H1 (cell line): ENCODE results near the gene RIMBP2. TPM values are rescaled to one million over a fixed set of nuclear protein-coding genes. Genes with fewer than 3 reads are reported as not detected.

Experiments used
- CTCF ChIA-PET: fragments of 300-600 bp; sonication (Branson Sonifier 250); formaldehyde crosslinking; loops from one replicate; lab custom pipeline; 2021; ENCODE audit not compliant: partially characterized antibody; lab: Charles Lee
- POLR2A ChIA-PET: fragments of 300-600 bp; sonication (Branson Sonifier 250); formaldehyde crosslinking; loops from one replicate; lab custom pipeline; 2021; ENCODE audit warnings: inconsistent platforms; ENCODE audit not compliant: partially characterized antibody; lab: Charles Lee
- DNase-seq, 2 experiments: peaks; one replicate each; pipeline versions ENCODE4 v3.0.0 to v3.0.0-alpha.2; 2010 to 2022; ENCODE audit warnings: low spot score in 2 of 2, low read depth in 1 of 2, mixed read lengths in 1 of 2
- FAIRE-seq: peaks from 2 replicates; lab custom pipeline; 2011; peaks lifted over from hg19 to GRCh38; lab: Jason Lieb, UNC
- H2AFZ ChIP-seq: 2 replicates; pipeline ENCODE4 v1.8.1; 2012; ENCODE audit warnings: low read length, inconsistent platforms
- H2AK5ac ChIP-seq: 2 replicates; pipeline ENCODE4 v1.6.1; 2013; ENCODE audit warnings: low read depth, low read length
- H2BK120ac ChIP-seq: replicated peaks from 2 replicates; pipeline ENCODE3; 2013; ENCODE audit warnings: low read depth, low read length, inconsistent platforms
- H2BK12ac ChIP-seq: 2 replicates; pipeline ENCODE4 v1.6.1; 2013; ENCODE audit warnings: low read depth, low read length
- H2BK15ac ChIP-seq: 2 replicates; pipeline ENCODE4 v1.6.1; 2013; ENCODE audit warnings: low read length
- H2BK20ac ChIP-seq: 2 replicates; pipeline ENCODE4 v1.6.1; 2013; ENCODE audit warnings: low read length
- H2BK5ac ChIP-seq: 2 replicates; pipeline ENCODE4 v1.6.1; 2013; ENCODE audit warnings: low read depth, low read length
- H3K14ac ChIP-seq: 2 replicates; pipeline ENCODE4 v1.6.1; 2013; ENCODE audit warnings: inconsistent platforms; ENCODE audit not compliant: insufficient read length
- H3K18ac ChIP-seq: 2 replicates; pipeline ENCODE4 v1.6.1; 2013; ENCODE audit warnings: low read length; ENCODE audit errors: extremely low read depth
- H3K23ac ChIP-seq: 2 replicates; pipeline ENCODE4 v1.6.1; 2013; ENCODE audit warnings: inconsistent platforms; ENCODE audit not compliant: insufficient read length
- H3K23me2 ChIP-seq: 2 replicates; pipeline ENCODE4 v1.6.1; 2013; ENCODE audit warnings: low read depth, low read length
- H3K27ac ChIP-seq: 2 replicates; pipeline ENCODE4 v1.6.1; 2011; ENCODE audit warnings: low read depth, low read length, inconsistent platforms
- H3K27me3 ChIP-seq, 4 experiments: replicated peaks in 1 of 4; 1 replicate in 1 of 4; 2 replicates in 3 of 4; pipeline versions ENCODE4 v1.6.1 to v1.8.1; 2011 to 2013; ENCODE audit warnings: low read length in 3 of 4, mild to moderate bottlenecking in 3 of 4, inconsistent platforms in 2 of 4, mixed read lengths in 2 of 4, moderate library complexity in 1 of 4; ENCODE audit not compliant: control insufficient read depth in 3 of 4, insufficient read depth in 3 of 4; ENCODE audit errors: extremely low read depth in 1 of 4
- H3K36me3 ChIP-seq, 4 experiments: 2 replicates each; pipeline versions ENCODE4 v1.6.1 to v1.8.1; 2011 to 2013; ENCODE audit warnings: mild to moderate bottlenecking in 4 of 4, low read length in 3 of 4, moderate library complexity in 2 of 4, control low read depth in 1 of 4, inconsistent platforms in 1 of 4; ENCODE audit not compliant: insufficient read depth in 4 of 4, control insufficient read depth in 2 of 4
- H3K4ac ChIP-seq: replicated peaks from 2 replicates; pipeline ENCODE3; 2013; ENCODE audit warnings: low read length, low read depth, mixed read lengths, inconsistent platforms; ENCODE audit not compliant: insufficient read length
- H3K4me1 ChIP-seq, 4 experiments: replicated peaks in 1 of 4; 1 replicate in 1 of 4; 2 replicates in 3 of 4; pipeline versions ENCODE4 v1.6.1 to v1.8.1; 2011 to 2013; ENCODE audit warnings: low read length in 3 of 4, inconsistent platforms in 2 of 4, mixed read lengths in 1 of 4; ENCODE audit not compliant: insufficient read depth in 4 of 4, control insufficient read depth in 3 of 4
- H3K4me2 ChIP-seq, 2 experiments: 2 replicates each; pipeline versions ENCODE4 v1.6.1 to v1.8.1; 2011 to 2013; ENCODE audit warnings: low read depth in 2 of 2, low read length in 2 of 2, control low read depth in 1 of 2, inconsistent platforms in 1 of 2, mild to moderate bottlenecking in 1 of 2; ENCODE audit not compliant: insufficient read depth in 1 of 2
- H3K4me3 ChIP-seq, 4 experiments: fragments of 200-600, 300-600 bp in 1 of 4; sonication (generic), shearing (Covaris generic), sonication (Bioruptor Twin) in 1 of 4; 2 replicates each; pipeline versions ENCODE4 v1.5.1 to v1.8.1; 2011 to 2016; ENCODE audit warnings: low read length in 4 of 4, low read depth in 3 of 4, control low read depth in 2 of 4, inconsistent platforms in 2 of 4, mild to moderate bottlenecking in 2 of 4, mixed read lengths in 1 of 4, moderate library complexity in 1 of 4; ENCODE audit not compliant: insufficient read depth in 2 of 4; ENCODE audit errors: extremely low read depth in 1 of 4
- H3K56ac ChIP-seq: replicated peaks from 2 replicates; pipeline ENCODE3; 2013; ENCODE audit warnings: low read depth, mild to moderate bottlenecking, mixed read lengths, low read length, inconsistent platforms; ENCODE audit not compliant: insufficient read length
- H3K79me1 ChIP-seq: 2 replicates; pipeline ENCODE4 v1.6.1; 2013; ENCODE audit warnings: low read depth, low read length, control low read depth
- H3K79me2 ChIP-seq, 2 experiments: 2 replicates each; pipeline versions ENCODE4 v1.6.1 to v1.8.1; 2012 to 2013; ENCODE audit warnings: low read length in 2 of 2, mild to moderate bottlenecking in 2 of 2, inconsistent platforms in 1 of 2; ENCODE audit not compliant: insufficient read depth in 2 of 2, control insufficient read depth in 1 of 2
- H3K9ac ChIP-seq, 4 experiments: replicated peaks in 1 of 4; 1 replicate in 1 of 4; 2 replicates in 3 of 4; pipeline versions ENCODE4 v1.6.1 to v1.8.1; 2011 to 2013; ENCODE audit warnings: low read depth in 3 of 4, low read length in 3 of 4, control low read depth in 2 of 4, mild to moderate bottlenecking in 2 of 4, moderate library complexity in 2 of 4, inconsistent platforms in 1 of 4; ENCODE audit errors: extremely low read depth in 1 of 4
- H3K9me3 ChIP-seq, 2 experiments: 2 replicates each; pipeline versions ENCODE4 v1.6.1 to v1.8.1; 2012 to 2013; ENCODE audit warnings: mild to moderate bottlenecking in 2 of 2, moderate library complexity in 2 of 2, control low read depth in 1 of 2, inconsistent platforms in 1 of 2, low read depth in 1 of 2, low read length in 1 of 2, mixed read lengths in 1 of 2; ENCODE audit not compliant: insufficient read depth in 2 of 2
- H4K20me1 ChIP-seq, 2 experiments: replicated peaks in 1 of 2; 2 replicates each; pipeline versions ENCODE3 to v1.8.1; 2011 to 2013; ENCODE audit warnings: inconsistent platforms in 2 of 2, low read length in 2 of 2, mild to moderate bottlenecking in 1 of 2; ENCODE audit not compliant: insufficient read depth in 2 of 2, control insufficient read depth in 1 of 2
- H4K5ac ChIP-seq: 2 replicates; pipeline ENCODE4 v1.6.1; 2013; ENCODE audit warnings: low read length, low read depth, mixed read lengths, inconsistent platforms; ENCODE audit not compliant: insufficient read length
- H4K8ac ChIP-seq: 2 replicates; pipeline ENCODE4 v1.8.0; 2013; ENCODE audit warnings: mild to moderate bottlenecking, moderate library complexity, low read length, inconsistent platforms; ENCODE audit not compliant: insufficient read depth; ENCODE audit errors: extremely low read depth
- H4K91ac ChIP-seq: replicated peaks from 2 replicates; pipeline ENCODE3; 2013; ENCODE audit warnings: low read length, mixed read lengths, inconsistent platforms; ENCODE audit not compliant: insufficient read length
- ASH2L ChIP-seq: fragments of 200-600, 300-600 bp; sonication (generic); IDR thresholded peaks from one replicate; pipeline ENCODE4 v1.7.1; 2017; ENCODE audit warnings: low read length
- BACH1 ChIP-seq: IDR thresholded peaks from 2 replicates; pipeline ENCODE4 v1.6.1; 2012; ENCODE audit warnings: low read length, improper control_type of control experiment
- CHD2 ChIP-seq: IDR thresholded peaks from 2 replicates; pipeline ENCODE4 v1.6.1; 2012; ENCODE audit warnings: low read length, improper control_type of control experiment
- EGR1 ChIP-seq: IDR thresholded peaks from 2 replicates; pipeline ENCODE4 v1.6.1; 2011; ENCODE audit warnings: low read depth, low read length, borderline replicate concordance
- GABPA ChIP-seq: IDR thresholded peaks from 2 replicates; pipeline ENCODE4 v1.6.1; 2011; ENCODE audit warnings: mild to moderate bottlenecking, low read length, moderate library complexity, borderline replicate concordance; ENCODE audit not compliant: insufficient read depth
- GTF2F1 ChIP-seq: IDR thresholded peaks from 2 replicates; pipeline ENCODE4 v1.6.1; 2012; ENCODE audit warnings: low read depth, low read length, improper control_type of control experiment, borderline replicate concordance
- HDAC6 ChIP-seq: IDR thresholded peaks from one replicate; pipeline ENCODE4 v1.7.1; 2012; ENCODE audit warnings: low read depth, mild to moderate bottlenecking, inconsistent platforms, low read length, moderate library complexity
- KDM4A ChIP-seq: IDR thresholded peaks from one replicate; pipeline ENCODE4 v1.7.1; 2012; ENCODE audit warnings: low read depth, mild to moderate bottlenecking, moderate library complexity, low read length, inconsistent platforms; ENCODE audit not compliant: severe bottlenecking
- KDM5A ChIP-seq: fragments of 200-600 bp; IDR thresholded peaks from 2 replicates; pipeline ENCODE4 v1.7.1; 2012; ENCODE audit warnings: mild to moderate bottlenecking, low read length, inconsistent platforms, mixed read lengths
- POLR2A ChIP-seq, 2 experiments: IDR thresholded peaks; 1 replicate in 1 of 2; 2 replicates in 1 of 2; pipeline ENCODE4 v1.6.1; 2011; ENCODE audit warnings: low read depth in 2 of 2, low read length in 2 of 2, mild to moderate bottlenecking in 2 of 2; ENCODE audit errors: control extremely low read depth in 1 of 2
- POU5F1 ChIP-seq: IDR thresholded peaks from 2 replicates; pipeline ENCODE4 v1.6.1; 2011; ENCODE audit warnings: low read depth, mild to moderate bottlenecking, low read length, moderate library complexity
- SP1 ChIP-seq: IDR thresholded peaks from 2 replicates; pipeline ENCODE4 v1.6.1; 2011; ENCODE audit warnings: low read depth, low read length
- SP2 ChIP-seq: IDR thresholded peaks from 2 replicates; pipeline ENCODE4 v1.6.1; 2012; ENCODE audit warnings: mild to moderate bottlenecking, low read length, inconsistent platforms
- TAF1 ChIP-seq: IDR thresholded peaks from 2 replicates; pipeline ENCODE4 v1.6.1; 2011; ENCODE audit warnings: mild to moderate bottlenecking, low read depth, low read length
- ZNF274 ChIP-seq: IDR thresholded peaks from 2 replicates; pipeline ENCODE4 v1.7.0; 2012; ENCODE audit warnings: low read length, borderline replicate concordance; ENCODE audit errors: extremely low read depth
- WGBS, 2 experiments: shearing (Covaris generic) in 1 of 2; methylation state at CpG; one replicate each; pipeline versions ENCODE4 v1.1.6 to v1.1.7; 2013 to 2015; ENCODE audit warnings: low lambda C conversion rate in 2 of 2, mixed read lengths in 2 of 2, inconsistent platforms in 1 of 2, low coverage in 1 of 2, missing lambda C conversion rate in 1 of 2; ENCODE audit not compliant: insufficient replicate concordance in 2 of 2, insufficient coverage in 1 of 2, insufficient read length in 1 of 2; ENCODE audit errors: extremely low coverage in 1 of 2, missing lambda C conversion rate in 1 of 2; 5-methylcytosine and 5-hydroxymethylcytosine counted together
- polyA plus RNA-seq, 7 experiments: library from polyadenylated mRNA; depleted of rRNA in 3 of 7; stranded (reverse) in 5 of 7; unstranded in 2 of 7; fragments of >200 nt in 5 of 7; fragments of 200-250 nt in 2 of 7; gene quantifications; 1 replicate in 5 of 7; 2 replicates in 1 of 7; 4 replicates in 1 of 7; pipeline versions ENCODE4 v1.2.1 to v1.2.3, GENCODE V29; 2011 to 2013; ENCODE audit warnings: missing spikeins in 2 of 7, mixed read lengths in 2 of 7
- total RNA-seq: library from RNA; stranded (reverse); fragmentation: NEBNext Ultra II Directional; extraction: Animal tissue kit (Norgen Biotek cat#: 25700); gene quantifications from 2 replicates; pipeline ENCODE4 v1.2.1, GENCODE V29; 2021

The RIMBP2 gene
- total and polyA plus RNA-seq, 2 of the 8 experiments (the other 6 are each of a cell fraction or from before 2014, with no cell fraction given) = 0.18 to 0.65 TPM

DNA sequence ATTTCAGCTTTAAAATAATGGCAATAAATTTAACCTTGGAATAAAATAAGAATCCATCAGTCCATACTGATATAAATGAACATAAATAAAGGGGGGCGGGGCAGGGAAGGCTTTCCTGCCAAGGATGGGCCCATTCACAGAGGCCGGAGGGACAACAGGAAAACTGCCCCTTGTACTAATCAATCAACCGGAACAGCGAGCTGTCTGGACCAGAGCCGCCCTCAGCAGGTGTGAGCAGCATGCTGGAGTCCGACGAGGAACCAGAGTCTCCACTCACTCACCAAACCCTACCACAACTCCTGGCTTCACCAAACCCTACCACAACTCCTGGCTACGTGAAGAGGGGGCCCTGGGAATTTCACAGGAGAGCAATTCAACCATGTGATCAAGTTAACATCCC is 51.3 kb downstream of the RIMBP2 start:
- FAIRE-seq = no peak
- Histone ChIP-seq H3K4me2 (no peak overlapping the region), H3K79me1 (no peaks in the 10 kb centered on the region), H2AFZ (no peak overlapping the region), H3K9me3 (peaks cover 11 to 20% of the 10 kb centered on the region in 2 experiments), H4K8ac (no peak overlapping the region), H3K56ac (no peak overlapping the region), H3K23ac (no peak overlapping the region), H2BK120ac (no peak overlapping the region), H2BK5ac (no peak overlapping the region), H3K4me1 (no peaks in the 10 kb centered on the region), H4K20me1 (no peaks in the 10 kb centered on the region), H3K27ac (no peak overlapping the region), H3K4ac (no peak overlapping the region), H3K36me3 (no peaks in the 10 kb centered on the region), H3K9ac (no peak overlapping the region), H4K5ac (no peak overlapping the region), H2BK12ac (no peak overlapping the region), H3K27me3 (no peaks in the 10 kb centered on the region; a peak in 1 of 7 replicates), H3K14ac (no peak overlapping the region), H2BK20ac (no peak overlapping the region), H3K18ac (no peak overlapping the region), H3K23me2 (no peaks in the 10 kb centered on the region; the same call in 1 of the 2 replicates), H3K79me2 (no peaks in the 10 kb centered on the region), H3K4me3 (no peak overlapping the region), H4K91ac (no peak overlapping the region), H2BK15ac (no peak overlapping the region), H2AK5ac (no peak overlapping the region)
- ChIA-PET POLR2A (no interaction called here), CTCF (interaction anchor here (1.1 kb wide), 1 partner anchor 83 kb away, joined by 3 read pairs; no protein-coding TSS in a partner anchor)
- no peak for TF ChIP-seq ZNF274
- TF ChIP-seq SP1 = no peak
- no peak for TF ChIP-seq TAF1
- TF ChIP-seq GTF2F1 = no peak
- TF ChIP-seq KDM4A = no peak
- TF ChIP-seq GABPA = no peak
- no peak for TF ChIP-seq SP2
- TF ChIP-seq POU5F1 = no peak
- TF ChIP-seq BACH1 = no peak
- no peak for TF ChIP-seq HDAC6
- TF ChIP-seq ASH2L = no peak
- no peak for TF ChIP-seq KDM5A
- no peak for TF ChIP-seq EGR1
- TF ChIP-seq CHD2 = no peak
- no peak for TF ChIP-seq POLR2A (IDR thresholded peaks at IDR 0.05; ENCODE audit: control extremely low read depth in 1 of 2, low read depth in 2 of 2, low read length in 2 of 2)
- no peak for DNase-seq
- 92% methylated on average over 8 of the region's 8 CpGs; no CpG with 5 or more reads in 1 of the 2 experiments for WGBS, 2 experiments
